MCF 10A (cell line): Measurements from ENCODE around the gene C17orf113. TPM values are rescaled to one million over a fixed set of nuclear protein-coding genes. Genes with fewer than 3 reads are reported as not detected.

Source experiments
- BruUV-seq: library from RNA; stranded (reverse); fragments of 400-500 nt; replicated peaks from 2 replicates; lab custom pipeline; 2021; lab: Mats Ljungman, UMichigan
- CTCF ChIA-PET: fragments of 300-600 bp; sonication (Branson Sonifier 250); formaldehyde crosslinking; extraction: SDS; loops from one replicate; lab custom pipeline; 2021; ENCODE audit warnings: antibody characterized with exemption, inconsistent platforms; lab: Yijun Ruan, JAX
- POLR2A ChIA-PET: fragments of 300-600, 350-650 bp; sonication (Branson Sonifier 250); formaldehyde crosslinking; extraction: SDS; loops from one replicate; lab custom pipeline; 2020; ENCODE audit warnings: antibody characterized with exemption, inconsistent platforms; lab: Yijun Ruan, JAX
- DNase-seq: peaks from one replicate; pipeline ENCODE4 v3.0.0-alpha.2; 2018; ENCODE audit not compliant: unreplicated experiment
- H3K27ac Mint-ChIP-seq: one replicate; pipeline ENCODE4 v1.8.0; 2022; ENCODE audit warnings: mild to moderate bottlenecking, low read depth, mixed read lengths; ENCODE audit not compliant: unreplicated experiment
- H3K27me3 Mint-ChIP-seq: one replicate; pipeline ENCODE4 v1.8.0; 2022; ENCODE audit warnings: mixed read lengths; ENCODE audit not compliant: insufficient read depth, unreplicated experiment
- H3K36me3 Mint-ChIP-seq: one replicate; pipeline ENCODE4 v1.8.0; 2022; ENCODE audit warnings: mild to moderate bottlenecking, moderate library complexity, mixed read lengths; ENCODE audit not compliant: insufficient read depth, unreplicated experiment
- H3K4me1 Mint-ChIP-seq: one replicate; pipeline ENCODE4 v1.8.0; 2022; ENCODE audit warnings: mixed read lengths; ENCODE audit not compliant: insufficient read depth, unreplicated experiment
- H3K4me3 Mint-ChIP-seq: one replicate; pipeline ENCODE4 v1.8.0; 2022; ENCODE audit warnings: mild to moderate bottlenecking, moderate library complexity, mixed read lengths; ENCODE audit not compliant: unreplicated experiment
- H3K9me3 Mint-ChIP-seq: one replicate; pipeline ENCODE4 v1.8.0; 2022; ENCODE audit warnings: mixed read lengths; ENCODE audit not compliant: unreplicated experiment
- intact Hi-C: fragments of 100-400 bp; cut with micrococcal nuclease; formaldehyde crosslinking; loops from 2 replicates; pipeline ENCODE4 v1.14.1; 2022
- total RNA-seq: library from RNA; stranded (reverse); gene quantifications from 2 replicates; pipeline ENCODE4 v1.2.3, GENCODE V29; 2022
- TF ChIP-seq, protein P1 (sequence below): fragments of 200-600 bp; IDR thresholded peaks from one replicate; pipeline ENCODE4 v1.8.0; 2022; ENCODE audit warnings: antibody characterized with exemption, mild to moderate bottlenecking; ENCODE audit not compliant: unreplicated experiment

Gene C17orf113
- total RNA-seq, 1 experiment from 2014 or later = 0.72 TPM

DNA sequence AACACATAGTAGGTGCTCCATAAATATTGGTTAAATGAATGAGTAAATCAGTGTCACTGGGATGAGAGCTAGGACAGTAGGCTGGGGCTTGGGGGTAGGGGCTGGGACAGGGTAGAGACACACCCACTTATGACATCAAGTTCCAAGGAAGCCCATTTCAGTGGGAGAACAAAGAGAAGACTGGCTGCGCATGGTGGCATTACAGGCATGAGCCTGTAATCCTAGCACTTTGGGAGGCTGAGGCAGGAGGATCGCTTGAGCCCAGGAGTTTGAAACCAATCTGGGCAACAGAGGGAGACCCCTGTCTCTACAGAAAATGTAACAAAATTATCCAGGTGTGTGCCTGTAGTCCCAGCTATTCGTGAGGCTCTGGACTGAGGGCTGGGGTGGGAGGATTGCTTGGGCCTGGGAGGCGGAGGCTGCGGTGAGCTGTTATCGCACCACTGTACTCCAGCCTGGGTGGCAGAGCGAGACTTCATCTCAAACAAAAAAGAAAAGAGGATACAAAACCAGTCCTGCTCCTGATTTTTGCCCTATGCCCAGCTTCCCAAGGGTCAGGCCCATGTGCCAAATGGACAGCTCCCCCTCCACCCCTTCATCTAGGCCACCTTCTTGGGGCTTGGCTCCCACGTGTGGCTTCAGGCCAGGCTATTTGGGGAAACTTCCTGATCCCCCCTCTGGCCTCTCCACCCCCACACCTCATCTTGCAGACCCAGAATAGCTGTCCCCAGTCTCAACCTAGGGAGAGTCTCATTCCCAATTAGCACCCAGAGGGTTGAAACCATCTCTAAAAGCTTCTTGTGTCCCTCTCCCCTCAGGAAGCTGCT is 40.8 kb upstream of the C17orf113 start:
- intact Hi-C loops = no loop called here
- POLR2A ChIA-PET = interaction anchor here (1.2 kb wide), 1 partner anchor 11 kb away, joined by 3 read pairs; no protein-coding TSS in a partner anchor
- no peak overlapping the region for H3K4me3 Mint-ChIP-seq
- H3K27me3 Mint-ChIP-seq = peaks cover 21% of the 10 kb centered on the region
- H3K36me3 Mint-ChIP-seq = no peaks in the 10 kb centered on the region
- no peak for DNase-seq
- H3K9me3 Mint-ChIP-seq = no peaks in the 10 kb centered on the region
- H3K4me1 Mint-ChIP-seq = no peaks in the 10 kb centered on the region
- BruUV-seq = no TSS peak
- H3K27ac Mint-ChIP-seq = no peak overlapping the region
- CTCF ChIA-PET = interaction anchor here (0.6 to 2.6 kb wide), 3 partner anchors 23 to 54 kb away, joined by 3 to 8 read pairs (median 4); no protein-coding TSS in a partner anchor
- TF ChIP-seq, protein P1, sequence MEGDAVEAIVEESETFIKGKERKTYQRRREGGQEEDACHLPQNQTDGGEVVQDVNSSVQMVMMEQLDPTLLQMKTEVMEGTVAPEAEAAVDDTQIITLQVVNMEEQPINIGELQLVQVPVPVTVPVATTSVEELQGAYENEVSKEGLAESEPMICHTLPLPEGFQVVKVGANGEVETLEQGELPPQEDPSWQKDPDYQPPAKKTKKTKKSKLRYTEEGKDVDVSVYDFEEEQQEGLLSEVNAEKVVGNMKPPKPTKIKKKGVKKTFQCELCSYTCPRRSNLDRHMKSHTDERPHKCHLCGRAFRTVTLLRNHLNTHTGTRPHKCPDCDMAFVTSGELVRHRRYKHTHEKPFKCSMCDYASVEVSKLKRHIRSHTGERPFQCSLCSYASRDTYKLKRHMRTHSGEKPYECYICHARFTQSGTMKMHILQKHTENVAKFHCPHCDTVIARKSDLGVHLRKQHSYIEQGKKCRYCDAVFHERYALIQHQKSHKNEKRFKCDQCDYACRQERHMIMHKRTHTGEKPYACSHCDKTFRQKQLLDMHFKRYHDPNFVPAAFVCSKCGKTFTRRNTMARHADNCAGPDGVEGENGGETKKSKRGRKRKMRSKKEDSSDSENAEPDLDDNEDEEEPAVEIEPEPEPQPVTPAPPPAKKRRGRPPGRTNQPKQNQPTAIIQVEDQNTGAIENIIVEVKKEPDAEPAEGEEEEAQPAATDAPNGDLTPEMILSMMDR = no peak

GRCh38 chr17:42088736-42089135 is 38.3 kb upstream of the C17orf113 start:
- Mint-ChIP-seq H3K9me3 (no peaks in the 10 kb centered on the region), H3K27me3 (peaks cover 21% of the 10 kb centered on the region), H3K4me1 (no peaks in the 10 kb centered on the region), H3K27ac (no peak overlapping the region), H3K4me3 (no peak overlapping the region), H3K36me3 (no peaks in the 10 kb centered on the region)
- ChIA-PET CTCF (no interaction called here), POLR2A (interaction anchor here (0.7 kb wide), 1 partner anchor 64 kb away, joined by 5 read pairs; no protein-coding TSS in a partner anchor)
- TF ChIP-seq, protein P1 = no peak
- no TSS peak for BruUV-seq
- intact Hi-C loops = no loop called here
- DNase-seq = no peak

DNA sequence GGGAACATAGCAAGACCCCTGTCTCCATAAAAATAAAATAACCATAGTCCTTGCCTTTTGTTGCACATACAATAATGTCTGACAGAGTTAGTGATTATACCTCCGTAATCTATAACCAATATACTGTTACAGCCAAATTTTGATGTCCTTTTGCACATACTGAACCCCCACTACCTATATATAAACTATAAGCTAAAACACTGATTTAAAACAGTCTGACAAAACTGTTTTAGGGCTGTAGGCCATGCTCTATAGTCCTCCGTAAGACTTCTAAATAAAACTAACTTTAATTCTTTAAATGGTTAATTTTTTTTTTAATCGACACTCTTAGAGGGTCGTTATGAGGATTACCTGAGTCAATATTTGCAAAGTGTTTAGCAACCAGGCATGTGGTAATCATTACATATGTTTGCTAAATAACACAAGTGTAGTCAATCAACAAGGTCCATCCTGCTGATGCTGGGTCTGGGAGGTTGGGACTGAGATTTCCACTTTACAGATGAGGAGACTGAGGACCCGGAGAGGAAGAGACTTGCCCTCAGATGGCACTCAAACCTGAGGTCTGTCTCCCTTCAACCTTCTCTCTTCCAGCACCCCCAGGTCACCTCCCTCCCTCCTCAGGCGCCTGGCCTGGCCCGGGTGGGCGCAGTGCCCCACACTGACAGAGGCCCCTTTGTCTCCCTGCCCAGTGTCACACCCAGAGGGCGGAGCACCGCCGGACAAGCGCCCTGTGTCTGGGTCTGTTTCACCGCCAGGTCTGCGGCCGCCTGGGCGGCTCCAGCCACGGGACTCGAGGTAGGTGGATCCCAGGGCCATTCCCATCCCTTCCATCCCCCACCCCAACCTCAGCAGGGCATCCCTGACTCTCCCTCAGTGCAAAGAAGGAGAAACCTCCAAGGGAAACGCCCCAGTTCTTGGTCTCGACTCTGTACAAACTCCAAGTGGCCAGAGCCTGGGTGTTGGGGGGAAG is 37.6 kb upstream of the C17orf113 start:
- no peak overlapping the region for H3K27ac Mint-ChIP-seq
- POLR2A ChIA-PET = interaction anchor here (0.6 kb wide), 1 partner anchor 1939 kb away, joined by 4 read pairs; no protein-coding TSS in a partner anchor

More for the DNA sequence above, 37.6 kb upstream of the C17orf113 start:
- DNase-seq = no peak
- BruUV-seq = no TSS peak
- Mint-ChIP-seq H3K27me3 (peaks cover 21% of the 10 kb centered on the region), H3K36me3 (no peaks in the 10 kb centered on the region), H3K4me1 (no peaks in the 10 kb centered on the region), H3K9me3 (no peaks in the 10 kb centered on the region), H3K4me3 (no peak overlapping the region)
- TF ChIP-seq, protein P1 = no peak
- CTCF ChIA-PET = interaction anchor here (0.7 to 1.3 kb wide), 3 partner anchors 13 to 286 kb away, joined by 3 to 5 read pairs (median 3); no protein-coding TSS in a partner anchor
- intact Hi-C loops = no loop called here
